ENCODE results near the gene PPP2R5C.

The PPP2R5C gene

DNA sequence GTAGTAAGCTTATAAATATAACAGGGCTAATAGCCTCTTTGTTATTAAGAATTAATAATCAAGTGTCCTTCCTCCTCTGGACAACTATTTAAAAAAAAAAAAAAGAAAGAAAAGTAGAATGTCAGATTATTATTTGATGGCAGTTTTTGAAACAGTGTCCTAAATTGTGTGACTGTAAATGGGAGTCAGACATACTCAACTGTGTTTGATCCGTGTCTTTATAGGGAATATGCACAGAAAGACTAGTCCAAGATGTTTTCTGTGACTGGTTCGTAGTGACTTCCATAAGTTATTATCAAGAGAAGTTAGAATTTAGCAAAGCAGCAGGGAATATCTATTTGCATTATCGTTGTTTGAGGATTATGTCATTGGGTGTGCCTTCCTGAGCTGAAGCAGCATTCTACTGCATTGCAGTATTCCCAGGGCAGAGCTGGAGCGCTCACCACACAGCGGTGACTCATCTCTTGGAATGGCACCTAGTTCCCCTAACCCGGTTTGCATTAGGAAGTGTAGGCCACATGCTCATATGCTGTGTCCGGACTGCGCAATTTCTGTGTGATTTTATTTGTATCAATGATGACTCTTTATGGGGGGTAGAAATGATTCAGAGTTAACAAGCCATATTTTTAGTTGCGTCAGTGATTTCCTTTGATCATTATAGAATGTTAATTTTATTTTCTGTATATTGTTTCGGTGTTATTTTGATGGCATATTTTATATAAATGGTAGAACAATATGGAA, 210.8 kb downstream of the PPP2R5C start:
- DNase-seq, result peak; percentile 94 to 99 (median 99)

DNA sequence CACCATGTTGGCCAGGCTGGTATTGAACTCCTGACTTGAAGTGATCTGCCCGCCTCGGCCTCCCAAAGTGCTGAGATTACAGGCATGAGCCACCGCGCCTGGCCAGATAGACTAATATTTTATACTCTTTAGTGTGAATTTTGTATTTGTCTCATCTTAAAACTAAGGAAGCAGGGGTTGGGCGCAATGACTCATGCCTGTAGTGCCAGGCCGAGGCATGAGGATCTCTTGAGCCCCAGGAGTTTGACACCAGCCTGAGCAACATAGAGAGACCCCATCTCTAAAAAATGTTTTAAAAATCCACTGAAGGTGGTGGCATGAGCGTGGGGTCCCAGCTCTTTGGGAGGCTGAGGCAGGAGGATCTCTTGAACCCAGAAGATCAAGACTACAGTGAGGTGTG, 211.8 kb downstream of the PPP2R5C start:
- peak; percentile 66 to 71 (median 69) for DNase-seq

DNA sequence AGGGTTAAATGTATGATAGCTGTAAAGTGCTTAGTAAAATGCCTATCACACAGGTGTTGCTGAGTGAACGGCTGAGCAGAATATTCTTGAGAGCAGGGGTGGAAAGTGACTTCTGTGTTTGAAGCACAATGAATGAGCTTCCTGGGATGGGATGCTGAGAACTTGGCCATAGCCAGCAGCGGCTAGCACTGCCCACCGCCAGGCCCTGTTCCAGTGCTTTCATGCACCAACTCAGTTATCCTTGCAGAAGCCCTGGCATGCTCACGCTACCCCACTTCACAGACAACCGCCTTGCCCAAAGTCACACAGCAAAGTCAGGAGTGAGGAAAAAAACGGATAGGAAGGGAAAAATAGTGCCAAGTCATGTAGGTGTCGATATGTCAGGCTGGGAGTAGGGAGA, 213.7 kb downstream of the PPP2R5C start:
- DNase-seq, result no peak
